K562 (cell line): Measurements from ENCODE around the gene HES4. TPM values are rescaled to one million over a fixed set of nuclear protein-coding genes. Genes with fewer than 3 reads are reported as not detected.

Experiments used
- BCOR ChIP-seq: fragments of 450-650 bp; IDR thresholded peaks from 2 replicates; pipeline ENCODE4 v1.6.1; 2016
- ESRRB ChIP-seq: fragments of 250-450 bp; sonication (Bioruptor Pico); IDR thresholded peaks from 2 replicates; pipeline ENCODE4 v1.5.0; 2020; ENCODE audit warnings: mild to moderate bottlenecking, moderate library complexity, borderline replicate concordance
- MAZ ChIP-seq, 2 experiments: fragments of 450-650 bp in 1 of 2; sonication (generic) in 1 of 2; formaldehyde crosslinking; IDR thresholded peaks in 1 of 2; conservative IDR thresholded peaks in 1 of 2; 2 replicates each; pipeline versions ENCODE4 v1.4.0 to v1.5.0; 2020; ENCODE audit warnings: mild to moderate bottlenecking in 1 of 2, missing genetic modification reagents in 1 of 2
- NCOA6 ChIP-seq: fragments of 450-650 bp; IDR thresholded peaks from 2 replicates; pipeline ENCODE4 v1.6.1; 2017; ENCODE audit warnings: mild to moderate bottlenecking
- RBM17 ChIP-seq: fragments of 200-400 bp; formaldehyde crosslinking; IDR thresholded peaks from 2 replicates; pipeline ENCODE4 v1.6.1; 2017; ENCODE audit warnings: low read depth, mild to moderate bottlenecking, low read length, borderline replicate concordance
- RBM39 ChIP-seq: fragments of 200-400 bp; formaldehyde crosslinking; optimal IDR thresholded peaks from 2 replicates; pipeline ENCODE3; 2018; ENCODE audit warnings: low read depth, low read length
- SIX5 ChIP-seq, 2 experiments: IDR thresholded peaks; 2 replicates each; pipeline ENCODE4 v1.6.1; 2011; ENCODE audit warnings: low read length in 2 of 2, borderline replicate concordance in 1 of 2, low read depth in 1 of 2, mild to moderate bottlenecking in 1 of 2, moderate library complexity in 1 of 2; ENCODE audit not compliant: insufficient read depth in 1 of 2
- SP1 ChIP-seq: sonication (generic); formaldehyde crosslinking; IDR thresholded peaks from 2 replicates; pipeline ENCODE4 v1.8.1; 2022; ENCODE audit warnings: mild to moderate bottlenecking, missing genetic modification reagents
- TEAD4 ChIP-seq, 2 experiments: sonication (generic) in 1 of 2; formaldehyde crosslinking in 1 of 2; IDR thresholded peaks; 2 replicates each; pipeline versions ENCODE4 v1.6.1 to v1.8.0; 2012 to 2022; ENCODE audit warnings: borderline replicate concordance in 1 of 2, inconsistent platforms in 1 of 2, low read length in 1 of 2, mild to moderate bottlenecking in 1 of 2, missing genetic modification reagents in 1 of 2
- ZC3H11A ChIP-seq: IDR thresholded peaks from 2 replicates; pipeline ENCODE4 v1.6.1; 2012; ENCODE audit warnings: low read depth, low read length, improper control_type of control experiment
- polyA plus RNA-seq, 8 experiments: library from polyadenylated mRNA; depleted of rRNA in 4 of 8; stranded (reverse) in 5 of 8; unstranded in 3 of 8; fragments of >200 nt; fragmentation: Nextera tagmentation in 2 of 8; fragmentation: Illumina TruSeq in 1 of 8; extraction: Ambion mirVana in 2 of 8; extraction: Trizol in 1 of 8; gene quantifications; 2 replicates each; pipeline versions ENCODE4 v1.2.1 to v1.2.3, GENCODE V29; 2011 to 2014; ENCODE audit warnings: inconsistent platforms in 1 of 8, missing spikeins in 1 of 8
- total RNA-seq, 7 experiments: library from RNA; depleted of rRNA in 6 of 7; stranded (reverse); fragments of >200 nt in 6 of 7; fragmentation: Illumina TruSeq in 2 of 7; extraction: Trizol in 2 of 7; gene quantifications; 2 replicates each; pipeline versions ENCODE4 v1.2.1 to v1.2.3, GENCODE V29; 2011 to 2021; ENCODE audit warnings: low replicate concordance in 1 of 7
- TF ChIP-seq, protein P1 (sequence below): fragments of 450-650 bp; IDR thresholded peaks from 2 replicates; pipeline ENCODE4 v1.6.1; 2014; ENCODE audit warnings: low read depth, mild to moderate bottlenecking, moderate library complexity, borderline replicate concordance
- TF ChIP-seq, protein P2 (sequence below): fragments of 250-450 bp; sonication (Bioruptor Pico); IDR thresholded peaks from 2 replicates; pipeline ENCODE4 v1.4.0; 2020; ENCODE audit warnings: mild to moderate bottlenecking, moderate library complexity
- TF ChIP-seq, protein P3 (sequence below): sonication (generic); formaldehyde crosslinking; IDR thresholded peaks from 2 replicates; pipeline ENCODE4 v1.8.0; 2022; ENCODE audit warnings: mild to moderate bottlenecking, low read depth, missing genetic modification reagents
- TF ChIP-seq, protein P4 (sequence below): fragments of 150-350 bp; IDR thresholded peaks from 2 replicates; pipeline ENCODE4 v1.6.1; 2014; ENCODE audit warnings: low read depth, mild to moderate bottlenecking, low read length, borderline replicate concordance
- TF ChIP-seq, protein P5 (sequence below): fragments of 450-650 bp; IDR thresholded peaks from 2 replicates; pipeline ENCODE4 v1.7.1; 2018; ENCODE audit warnings: mild to moderate bottlenecking, low read depth; ENCODE audit not compliant: partially characterized antibody

Gene HES4
- total and polyA plus RNA-seq, 9 of the 15 experiments (the other 6 are each of a cell fraction or from before 2014, with no cell fraction given) = 0.21 to 43.7 (median 5.3) TPM; not detected in 2

DNA sequence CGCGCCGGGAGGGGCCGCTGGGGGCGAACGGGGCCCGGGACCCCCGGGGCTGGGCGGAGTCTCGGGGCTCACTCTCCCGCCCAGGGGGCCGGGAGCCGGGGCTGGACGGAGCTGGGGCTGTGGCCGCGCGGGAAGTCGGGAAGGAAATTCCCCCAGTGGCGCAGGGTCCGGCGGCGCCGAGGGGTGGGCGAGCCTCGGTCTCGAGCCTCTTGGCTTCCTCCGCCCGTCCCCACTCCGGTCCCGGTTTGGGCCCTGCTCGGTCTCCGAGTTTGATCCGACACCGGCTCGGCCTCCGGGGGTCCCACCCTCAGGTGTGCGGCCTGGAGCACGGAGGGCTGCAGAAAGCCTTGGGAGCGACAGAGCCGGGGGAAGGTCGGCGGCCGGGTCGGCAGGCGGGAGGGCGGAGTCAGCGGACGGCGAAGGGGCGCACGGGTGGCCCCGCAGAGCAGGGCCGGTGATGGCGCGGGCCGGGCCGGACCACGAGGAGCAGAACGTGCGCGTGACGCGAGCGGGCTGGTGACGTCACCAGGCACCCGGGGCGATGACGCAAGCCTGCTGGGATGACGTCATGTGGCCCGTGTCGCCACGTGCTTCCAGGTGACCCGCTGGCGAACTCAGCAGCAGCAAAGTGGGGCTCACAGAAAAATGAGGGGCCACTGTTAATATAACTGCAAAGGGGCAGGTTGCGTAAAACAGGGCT lies 610 bp upstream of the HES4 start (continued):
- TF ChIP-seq, protein P1, sequence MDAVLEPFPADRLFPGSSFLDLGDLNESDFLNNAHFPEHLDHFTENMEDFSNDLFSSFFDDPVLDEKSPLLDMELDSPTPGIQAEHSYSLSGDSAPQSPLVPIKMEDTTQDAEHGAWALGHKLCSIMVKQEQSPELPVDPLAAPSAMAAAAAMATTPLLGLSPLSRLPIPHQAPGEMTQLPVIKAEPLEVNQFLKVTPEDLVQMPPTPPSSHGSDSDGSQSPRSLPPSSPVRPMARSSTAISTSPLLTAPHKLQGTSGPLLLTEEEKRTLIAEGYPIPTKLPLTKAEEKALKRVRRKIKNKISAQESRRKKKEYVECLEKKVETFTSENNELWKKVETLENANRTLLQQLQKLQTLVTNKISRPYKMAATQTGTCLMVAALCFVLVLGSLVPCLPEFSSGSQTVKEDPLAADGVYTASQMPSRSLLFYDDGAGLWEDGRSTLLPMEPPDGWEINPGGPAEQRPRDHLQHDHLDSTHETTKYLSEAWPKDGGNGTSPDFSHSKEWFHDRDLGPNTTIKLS = peak; percentile 94
- no peak for TF ChIP-seq ESRRB (CRISPR knock-in tag)
- TF ChIP-seq, protein P2, sequence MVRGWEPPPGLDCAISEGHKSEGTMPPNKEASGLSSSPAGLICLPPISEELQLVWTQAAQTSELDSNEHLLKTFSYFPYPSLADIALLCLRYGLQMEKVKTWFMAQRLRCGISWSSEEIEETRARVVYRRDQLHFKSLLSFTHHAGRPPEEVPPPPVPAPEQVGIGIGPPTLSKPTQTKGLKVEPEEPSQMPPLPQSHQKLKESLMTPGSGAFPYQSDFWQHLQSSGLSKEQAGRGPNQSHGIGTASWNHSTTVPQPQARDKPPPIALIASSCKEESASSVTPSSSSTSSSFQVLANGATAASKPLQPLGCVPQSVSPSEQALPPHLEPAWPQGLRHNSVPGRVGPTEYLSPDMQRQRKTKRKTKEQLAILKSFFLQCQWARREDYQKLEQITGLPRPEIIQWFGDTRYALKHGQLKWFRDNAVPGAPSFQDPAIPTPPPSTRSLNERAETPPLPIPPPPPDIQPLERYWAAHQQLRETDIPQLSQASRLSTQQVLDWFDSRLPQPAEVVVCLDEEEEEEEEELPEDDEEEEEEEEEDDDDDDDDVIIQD (CRISPR knock-in tag) = peak; percentile 82; the same call in 1 of the 2 replicates
- TF ChIP-seq TEAD4 (IDR thresholded peaks at IDR 0.05; ENCODE audit: low read length) = peak; percentile 48
- TF ChIP-seq TEAD4 (CRISPR knock-in tag; IDR thresholded peaks at IDR 0.05; ENCODE audit: borderline replicate concordance) = peak; percentile 96; the same call in 1 of the 2 replicates
- peak; percentile 9; the same call in 1 of the 2 replicates for TF ChIP-seq NCOA6
- TF ChIP-seq RBM39 = no peak
- peak; percentile 95 for TF ChIP-seq SP1 (CRISPR knock-in tag)
- 0 out of 2 replicates have a peak, but pooled peaks have one; percentile 78 for TF ChIP-seq ZC3H11A
- no peak for TF ChIP-seq RBM17
- peak; percentile 73 to 82; a peak in 3 of 4 replicates for TF ChIP-seq MAZ (CRISPR knock-in tag; conservative IDR thresholded peaks at IDR 0.05 in 1 of 2, IDR thresholded peaks at IDR 0.05 in 1 of 2)
- TF ChIP-seq, protein P3, sequence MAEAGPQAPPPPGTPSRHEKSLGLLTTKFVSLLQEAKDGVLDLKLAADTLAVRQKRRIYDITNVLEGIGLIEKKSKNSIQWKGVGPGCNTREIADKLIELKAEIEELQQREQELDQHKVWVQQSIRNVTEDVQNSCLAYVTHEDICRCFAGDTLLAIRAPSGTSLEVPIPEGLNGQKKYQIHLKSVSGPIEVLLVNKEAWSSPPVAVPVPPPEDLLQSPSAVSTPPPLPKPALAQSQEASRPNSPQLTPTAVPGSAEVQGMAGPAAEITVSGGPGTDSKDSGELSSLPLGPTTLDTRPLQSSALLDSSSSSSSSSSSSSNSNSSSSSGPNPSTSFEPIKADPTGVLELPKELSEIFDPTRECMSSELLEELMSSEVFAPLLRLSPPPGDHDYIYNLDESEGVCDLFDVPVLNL (CRISPR knock-in tag) = peak; percentile 66; the same call in 1 of the 2 replicates
- TF ChIP-seq, protein P4, sequence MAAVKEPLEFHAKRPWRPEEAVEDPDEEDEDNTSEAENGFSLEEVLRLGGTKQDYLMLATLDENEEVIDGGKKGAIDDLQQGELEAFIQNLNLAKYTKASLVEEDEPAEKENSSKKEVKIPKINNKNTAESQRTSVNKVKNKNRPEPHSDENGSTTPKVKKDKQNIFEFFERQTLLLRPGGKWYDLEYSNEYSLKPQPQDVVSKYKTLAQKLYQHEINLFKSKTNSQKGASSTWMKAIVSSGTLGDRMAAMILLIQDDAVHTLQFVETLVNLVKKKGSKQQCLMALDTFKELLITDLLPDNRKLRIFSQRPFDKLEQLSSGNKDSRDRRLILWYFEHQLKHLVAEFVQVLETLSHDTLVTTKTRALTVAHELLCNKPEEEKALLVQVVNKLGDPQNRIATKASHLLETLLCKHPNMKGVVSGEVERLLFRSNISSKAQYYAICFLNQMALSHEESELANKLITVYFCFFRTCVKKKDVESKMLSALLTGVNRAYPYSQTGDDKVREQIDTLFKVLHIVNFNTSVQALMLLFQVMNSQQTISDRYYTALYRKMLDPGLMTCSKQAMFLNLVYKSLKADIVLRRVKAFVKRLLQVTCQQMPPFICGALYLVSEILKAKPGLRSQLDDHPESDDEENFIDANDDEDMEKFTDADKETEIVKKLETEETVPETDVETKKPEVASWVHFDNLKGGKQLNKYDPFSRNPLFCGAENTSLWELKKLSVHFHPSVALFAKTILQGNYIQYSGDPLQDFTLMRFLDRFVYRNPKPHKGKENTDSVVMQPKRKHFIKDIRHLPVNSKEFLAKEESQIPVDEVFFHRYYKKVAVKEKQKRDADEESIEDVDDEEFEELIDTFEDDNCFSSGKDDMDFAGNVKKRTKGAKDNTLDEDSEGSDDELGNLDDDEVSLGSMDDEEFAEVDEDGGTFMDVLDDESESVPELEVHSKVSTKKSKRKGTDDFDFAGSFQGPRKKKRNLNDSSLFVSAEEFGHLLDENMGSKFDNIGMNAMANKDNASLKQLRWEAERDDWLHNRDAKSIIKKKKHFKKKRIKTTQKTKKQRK = no peak
- TF ChIP-seq SIX5 (IDR thresholded peaks at IDR 0.05; ENCODE audit: borderline replicate concordance in 1 of 2, insufficient read depth in 1 of 2, low read depth in 1 of 2, low read length in 2 of 2) = no peak
- TF ChIP-seq, protein P5, sequence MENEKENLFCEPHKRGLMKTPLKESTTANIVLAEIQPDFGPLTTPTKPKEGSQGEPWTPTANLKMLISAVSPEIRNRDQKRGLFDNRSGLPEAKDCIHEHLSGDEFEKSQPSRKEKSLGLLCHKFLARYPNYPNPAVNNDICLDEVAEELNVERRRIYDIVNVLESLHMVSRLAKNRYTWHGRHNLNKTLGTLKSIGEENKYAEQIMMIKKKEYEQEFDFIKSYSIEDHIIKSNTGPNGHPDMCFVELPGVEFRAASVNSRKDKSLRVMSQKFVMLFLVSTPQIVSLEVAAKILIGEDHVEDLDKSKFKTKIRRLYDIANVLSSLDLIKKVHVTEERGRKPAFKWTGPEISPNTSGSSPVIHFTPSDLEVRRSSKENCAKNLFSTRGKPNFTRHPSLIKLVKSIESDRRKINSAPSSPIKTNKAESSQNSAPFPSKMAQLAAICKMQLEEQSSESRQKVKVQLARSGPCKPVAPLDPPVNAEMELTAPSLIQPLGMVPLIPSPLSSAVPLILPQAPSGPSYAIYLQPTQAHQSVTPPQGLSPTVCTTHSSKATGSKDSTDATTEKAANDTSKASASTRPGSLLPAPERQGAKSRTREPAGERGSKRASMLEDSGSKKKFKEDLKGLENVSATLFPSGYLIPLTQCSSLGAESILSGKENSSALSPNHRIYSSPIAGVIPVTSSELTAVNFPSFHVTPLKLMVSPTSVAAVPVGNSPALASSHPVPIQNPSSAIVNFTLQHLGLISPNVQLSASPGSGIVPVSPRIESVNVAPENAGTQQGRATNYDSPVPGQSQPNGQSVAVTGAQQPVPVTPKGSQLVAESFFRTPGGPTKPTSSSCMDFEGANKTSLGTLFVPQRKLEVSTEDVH = peak; percentile 95
- TF ChIP-seq BCOR = peak; percentile 82; the same call in 1 of the 2 replicates
